HFFc6 (cell line): Measurements from ENCODE around the gene STUM. TPM values are rescaled to one million over a fixed set of nuclear protein-coding genes. Genes with fewer than 3 reads are reported as not detected.
"Not testable (repeated sequence)": the region's sequence is repeated elsewhere in the genome, so short reads cannot be mapped to it uniquely, and the experiment has no call there.

Experiments used
- DNase-seq: peaks from one replicate; pipeline ENCODE4 v3.0.0-alpha.2; 2018
- H3K27ac Mint-ChIP-seq: 2 replicates; pipeline ENCODE4 v1.8.0; 2020; ENCODE audit warnings: mild to moderate bottlenecking, mixed read lengths
- H3K27me3 Mint-ChIP-seq: 2 replicates; pipeline ENCODE4 v1.8.0; 2021; ENCODE audit warnings: mild to moderate bottlenecking, moderate library complexity, mixed read lengths; ENCODE audit not compliant: insufficient read depth
- H3K36me3 Mint-ChIP-seq: 2 replicates; pipeline ENCODE4 v1.8.0; 2021; ENCODE audit warnings: low read depth, mixed read lengths
- H3K4me1 Mint-ChIP-seq: 2 replicates; pipeline ENCODE4 v1.8.0; 2020; ENCODE audit warnings: low read depth, mixed read lengths
- H3K4me3 Mint-ChIP-seq: 2 replicates; pipeline ENCODE4 v1.8.0; 2020; ENCODE audit warnings: mild to moderate bottlenecking, moderate library complexity, mixed read lengths
- H3K9me3 Mint-ChIP-seq: 2 replicates; pipeline ENCODE4 v1.8.0; 2020; ENCODE audit warnings: mild to moderate bottlenecking, mixed read lengths
- total RNA-seq, 6 experiments: library from RNA; stranded (reverse); fragmentation: NEBNext Ultra II Directional; extraction: Animal tissue kit (Norgen Biotek cat#: 25700); gene quantifications; 2 replicates in 1 of 6; 3 replicates in 5 of 6; pipeline ENCODE4 v1.2.3, GENCODE V29; 2021
- TF ChIP-seq, protein P1 (sequence below): fragments of 200-600 bp; sonication (generic); IDR thresholded peaks from 2 replicates; pipeline ENCODE4 v1.5.0; 2021; ENCODE audit warnings: antibody characterized with exemption, mild to moderate bottlenecking

STUM gene
- total RNA-seq, 6 experiments from 2014 or later, result not detected

DNA sequence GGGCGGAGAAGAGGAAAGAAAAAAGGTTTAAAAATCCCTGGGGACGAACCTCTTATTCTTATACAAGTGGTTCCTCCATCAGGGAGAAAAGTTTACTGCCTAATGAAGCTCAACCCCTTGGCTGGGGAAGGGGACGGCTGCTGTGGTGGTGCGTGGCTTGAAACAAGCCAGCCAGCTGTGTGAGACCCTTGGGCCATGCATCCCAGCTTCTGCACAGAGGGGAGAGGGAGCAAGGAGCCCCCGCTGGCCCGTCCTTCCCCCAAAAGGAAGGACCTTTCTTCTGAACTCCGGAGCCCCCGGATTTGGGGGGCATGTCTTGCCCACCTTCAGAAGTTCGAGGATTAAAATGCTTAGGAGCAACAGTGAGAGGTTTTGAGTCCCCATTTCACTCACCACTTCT lies 67.3 kb downstream of the STUM start:
- Mint-ChIP-seq H3K36me3 (no peaks in the 10 kb centered on the region), H3K27me3 (peaks cover 30% of the 10 kb centered on the region), H3K4me3 (no peak overlapping the region), H3K9me3 (no peaks in the 10 kb centered on the region), H3K4me1 (peaks cover 5% of the 10 kb centered on the region; the same call in 1 of the 2 replicates), H3K27ac (no peak overlapping the region)
- no peak for DNase-seq
- TF ChIP-seq, protein P1, sequence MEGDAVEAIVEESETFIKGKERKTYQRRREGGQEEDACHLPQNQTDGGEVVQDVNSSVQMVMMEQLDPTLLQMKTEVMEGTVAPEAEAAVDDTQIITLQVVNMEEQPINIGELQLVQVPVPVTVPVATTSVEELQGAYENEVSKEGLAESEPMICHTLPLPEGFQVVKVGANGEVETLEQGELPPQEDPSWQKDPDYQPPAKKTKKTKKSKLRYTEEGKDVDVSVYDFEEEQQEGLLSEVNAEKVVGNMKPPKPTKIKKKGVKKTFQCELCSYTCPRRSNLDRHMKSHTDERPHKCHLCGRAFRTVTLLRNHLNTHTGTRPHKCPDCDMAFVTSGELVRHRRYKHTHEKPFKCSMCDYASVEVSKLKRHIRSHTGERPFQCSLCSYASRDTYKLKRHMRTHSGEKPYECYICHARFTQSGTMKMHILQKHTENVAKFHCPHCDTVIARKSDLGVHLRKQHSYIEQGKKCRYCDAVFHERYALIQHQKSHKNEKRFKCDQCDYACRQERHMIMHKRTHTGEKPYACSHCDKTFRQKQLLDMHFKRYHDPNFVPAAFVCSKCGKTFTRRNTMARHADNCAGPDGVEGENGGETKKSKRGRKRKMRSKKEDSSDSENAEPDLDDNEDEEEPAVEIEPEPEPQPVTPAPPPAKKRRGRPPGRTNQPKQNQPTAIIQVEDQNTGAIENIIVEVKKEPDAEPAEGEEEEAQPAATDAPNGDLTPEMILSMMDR, result no peak

GRCh38 chr1:226616636-226617035 lies 68.1 kb downstream of the STUM start:
- no peak for DNase-seq
- no peak overlapping the region for H3K4me3 Mint-ChIP-seq
- H3K4me1 Mint-ChIP-seq, result peaks cover 5% of the 10 kb centered on the region; the same call in 1 of the 2 replicates
- H3K36me3 Mint-ChIP-seq, result no peaks in the 10 kb centered on the region
- TF ChIP-seq, protein P1, result no peak
- peaks cover 32% of the 10 kb centered on the region for H3K27me3 Mint-ChIP-seq
- H3K9me3 Mint-ChIP-seq, result no peaks in the 10 kb centered on the region; the same call in 1 of the 2 replicates
- no peak overlapping the region for H3K27ac Mint-ChIP-seq

- no peak overlapping the region for H3K27ac Mint-ChIP-seq
- H3K36me3 Mint-ChIP-seq, result no peaks in the 10 kb centered on the region; the same call in 1 of the 2 replicates
- no peak overlapping the region for H3K4me3 Mint-ChIP-seq
- no peak for DNase-seq
- TF ChIP-seq, protein P1, result no peak
- peaks cover 5% of the 10 kb centered on the region; the same call in 1 of the 2 replicates for H3K4me1 Mint-ChIP-seq
- H3K27me3 Mint-ChIP-seq, result peaks cover 29% of the 10 kb centered on the region
- no peaks in the 10 kb centered on the region; the same call in 1 of the 2 replicates for H3K9me3 Mint-ChIP-seq
Measured at GRCh38 chr1:226617109-226617508, 68.5 kb downstream of the STUM start.

DNA sequence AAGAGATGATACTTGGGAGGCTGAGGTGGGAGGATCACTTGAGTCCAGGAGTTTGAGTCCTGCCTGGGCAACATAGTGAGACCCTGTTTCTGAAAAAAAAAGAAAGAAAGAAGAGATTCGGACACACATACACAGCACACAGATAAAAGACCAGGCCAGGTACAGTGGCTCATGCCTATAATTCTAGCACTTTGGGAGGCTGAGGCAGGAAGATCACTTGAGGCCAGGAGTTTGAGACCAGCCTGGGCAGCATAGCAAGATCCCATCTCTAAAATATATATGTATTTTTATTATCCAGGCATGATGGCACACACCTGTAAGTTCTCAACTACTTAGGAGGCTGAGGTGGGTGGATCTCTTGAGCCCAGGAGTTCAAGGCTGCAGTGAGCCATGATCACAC lies 69.2 kb downstream of the STUM start:
- not testable (repeated sequence) for DNase-seq, H3K4me1 Mint-ChIP-seq, H3K36me3 Mint-ChIP-seq, H3K4me3 Mint-ChIP-seq, H3K9me3 Mint-ChIP-seq, H3K27ac Mint-ChIP-seq
- H3K27me3 Mint-ChIP-seq, result peaks cover 27% of the 10 kb centered on the region

GRCh38 chr1:226618380-226618779 lies 69.8 kb downstream of the STUM start:
- no peak for DNase-seq
- TF ChIP-seq, protein P1, result no peak
- H3K36me3 Mint-ChIP-seq, result no peaks in the 10 kb centered on the region; the same call in 1 of the 2 replicates
- no peak overlapping the region for H3K27ac Mint-ChIP-seq
- peaks cover 5% of the 10 kb centered on the region; the same call in 1 of the 2 replicates for H3K4me1 Mint-ChIP-seq
- no peak overlapping the region for H3K4me3 Mint-ChIP-seq
- peaks cover 23% of the 10 kb centered on the region for H3K27me3 Mint-ChIP-seq
- no peaks in the 10 kb centered on the region; the same call in 1 of the 2 replicates for H3K9me3 Mint-ChIP-seq

- H3K9me3 Mint-ChIP-seq, result no peaks in the 10 kb centered on the region; the same call in 1 of the 2 replicates
- no peak overlapping the region for H3K4me3 Mint-ChIP-seq
- TF ChIP-seq, protein P1, result no peak
- peaks cover 5% of the 10 kb centered on the region; the same call in 1 of the 2 replicates for H3K4me1 Mint-ChIP-seq
- DNase-seq, result no peak
- no peak overlapping the region for H3K27ac Mint-ChIP-seq
- H3K36me3 Mint-ChIP-seq, result no peaks in the 10 kb centered on the region; the same call in 1 of the 2 replicates
- peaks cover 23% of the 10 kb centered on the region for H3K27me3 Mint-ChIP-seq
Measured at GRCh38 chr1:226619031-226619430, 70.5 kb downstream of the STUM start.
